H1 (cell line): Measurements from ENCODE around the gene RNF152. TPM values are rescaled to one million over a fixed set of nuclear protein-coding genes. Genes with fewer than 3 reads are reported as not detected.

Experiments
- CTCF ChIA-PET: fragments of 300-600 bp; sonication (Branson Sonifier 250); formaldehyde crosslinking; loops from one replicate; lab custom pipeline; 2021; ENCODE audit not compliant: partially characterized antibody; lab: Charles Lee
- POLR2A ChIA-PET: fragments of 300-600 bp; sonication (Branson Sonifier 250); formaldehyde crosslinking; loops from one replicate; lab custom pipeline; 2021; ENCODE audit warnings: inconsistent platforms; ENCODE audit not compliant: partially characterized antibody; lab: Charles Lee
- DNase-seq, 2 experiments: peaks; one replicate each; pipeline versions ENCODE4 v3.0.0 to v3.0.0-alpha.2; 2010 to 2022; ENCODE audit warnings: low spot score in 2 of 2, low read depth in 1 of 2, mixed read lengths in 1 of 2
- FAIRE-seq: peaks from 2 replicates; lab custom pipeline; 2011; peaks lifted over from hg19 to GRCh38; lab: Jason Lieb, UNC
- H2AFZ ChIP-seq: 2 replicates; pipeline ENCODE4 v1.8.1; 2012; ENCODE audit warnings: low read length, inconsistent platforms
- H2AK5ac ChIP-seq: 2 replicates; pipeline ENCODE4 v1.6.1; 2013; ENCODE audit warnings: low read depth, low read length
- H2BK120ac ChIP-seq: replicated peaks from 2 replicates; pipeline ENCODE3; 2013; ENCODE audit warnings: low read depth, low read length, inconsistent platforms
- H2BK12ac ChIP-seq: 2 replicates; pipeline ENCODE4 v1.6.1; 2013; ENCODE audit warnings: low read depth, low read length
- H2BK15ac ChIP-seq: 2 replicates; pipeline ENCODE4 v1.6.1; 2013; ENCODE audit warnings: low read length
- H2BK20ac ChIP-seq: 2 replicates; pipeline ENCODE4 v1.6.1; 2013; ENCODE audit warnings: low read length
- H2BK5ac ChIP-seq: 2 replicates; pipeline ENCODE4 v1.6.1; 2013; ENCODE audit warnings: low read depth, low read length
- H3K14ac ChIP-seq: 2 replicates; pipeline ENCODE4 v1.6.1; 2013; ENCODE audit warnings: inconsistent platforms; ENCODE audit not compliant: insufficient read length
- H3K18ac ChIP-seq: 2 replicates; pipeline ENCODE4 v1.6.1; 2013; ENCODE audit warnings: low read length; ENCODE audit errors: extremely low read depth
- H3K23ac ChIP-seq: 2 replicates; pipeline ENCODE4 v1.6.1; 2013; ENCODE audit warnings: inconsistent platforms; ENCODE audit not compliant: insufficient read length
- H3K23me2 ChIP-seq: 2 replicates; pipeline ENCODE4 v1.6.1; 2013; ENCODE audit warnings: low read depth, low read length
- H3K27ac ChIP-seq: 2 replicates; pipeline ENCODE4 v1.6.1; 2011; ENCODE audit warnings: low read depth, low read length, inconsistent platforms
- H3K27me3 ChIP-seq, 4 experiments: replicated peaks in 1 of 4; 1 replicate in 1 of 4; 2 replicates in 3 of 4; pipeline versions ENCODE4 v1.6.1 to v1.8.1; 2011 to 2013; ENCODE audit warnings: low read length in 3 of 4, mild to moderate bottlenecking in 3 of 4, inconsistent platforms in 2 of 4, mixed read lengths in 2 of 4, moderate library complexity in 1 of 4; ENCODE audit not compliant: control insufficient read depth in 3 of 4, insufficient read depth in 3 of 4; ENCODE audit errors: extremely low read depth in 1 of 4
- H3K36me3 ChIP-seq, 4 experiments: 2 replicates each; pipeline versions ENCODE4 v1.6.1 to v1.8.1; 2011 to 2013; ENCODE audit warnings: mild to moderate bottlenecking in 4 of 4, low read length in 3 of 4, moderate library complexity in 2 of 4, control low read depth in 1 of 4, inconsistent platforms in 1 of 4; ENCODE audit not compliant: insufficient read depth in 4 of 4, control insufficient read depth in 2 of 4
- H3K4ac ChIP-seq: replicated peaks from 2 replicates; pipeline ENCODE3; 2013; ENCODE audit warnings: low read length, low read depth, mixed read lengths, inconsistent platforms; ENCODE audit not compliant: insufficient read length
- H3K4me1 ChIP-seq, 4 experiments: replicated peaks in 1 of 4; 1 replicate in 1 of 4; 2 replicates in 3 of 4; pipeline versions ENCODE4 v1.6.1 to v1.8.1; 2011 to 2013; ENCODE audit warnings: low read length in 3 of 4, inconsistent platforms in 2 of 4, mixed read lengths in 1 of 4; ENCODE audit not compliant: insufficient read depth in 4 of 4, control insufficient read depth in 3 of 4
- H3K4me2 ChIP-seq, 2 experiments: 2 replicates each; pipeline versions ENCODE4 v1.6.1 to v1.8.1; 2011 to 2013; ENCODE audit warnings: low read depth in 2 of 2, low read length in 2 of 2, control low read depth in 1 of 2, inconsistent platforms in 1 of 2, mild to moderate bottlenecking in 1 of 2; ENCODE audit not compliant: insufficient read depth in 1 of 2
- H3K4me3 ChIP-seq, 4 experiments: fragments of 200-600, 300-600 bp in 1 of 4; sonication (generic), shearing (Covaris generic), sonication (Bioruptor Twin) in 1 of 4; 2 replicates each; pipeline versions ENCODE4 v1.5.1 to v1.8.1; 2011 to 2016; ENCODE audit warnings: low read length in 4 of 4, low read depth in 3 of 4, control low read depth in 2 of 4, inconsistent platforms in 2 of 4, mild to moderate bottlenecking in 2 of 4, mixed read lengths in 1 of 4, moderate library complexity in 1 of 4; ENCODE audit not compliant: insufficient read depth in 2 of 4; ENCODE audit errors: extremely low read depth in 1 of 4
- H3K56ac ChIP-seq: replicated peaks from 2 replicates; pipeline ENCODE3; 2013; ENCODE audit warnings: low read depth, mild to moderate bottlenecking, mixed read lengths, low read length, inconsistent platforms; ENCODE audit not compliant: insufficient read length
- H3K79me1 ChIP-seq: 2 replicates; pipeline ENCODE4 v1.6.1; 2013; ENCODE audit warnings: low read depth, low read length, control low read depth
- H3K79me2 ChIP-seq, 2 experiments: 2 replicates each; pipeline versions ENCODE4 v1.6.1 to v1.8.1; 2012 to 2013; ENCODE audit warnings: low read length in 2 of 2, mild to moderate bottlenecking in 2 of 2, inconsistent platforms in 1 of 2; ENCODE audit not compliant: insufficient read depth in 2 of 2, control insufficient read depth in 1 of 2
- H3K9ac ChIP-seq, 4 experiments: replicated peaks in 1 of 4; 1 replicate in 1 of 4; 2 replicates in 3 of 4; pipeline versions ENCODE4 v1.6.1 to v1.8.1; 2011 to 2013; ENCODE audit warnings: low read depth in 3 of 4, low read length in 3 of 4, control low read depth in 2 of 4, mild to moderate bottlenecking in 2 of 4, moderate library complexity in 2 of 4, inconsistent platforms in 1 of 4; ENCODE audit errors: extremely low read depth in 1 of 4
- H3K9me3 ChIP-seq, 2 experiments: 2 replicates each; pipeline versions ENCODE4 v1.6.1 to v1.8.1; 2012 to 2013; ENCODE audit warnings: mild to moderate bottlenecking in 2 of 2, moderate library complexity in 2 of 2, control low read depth in 1 of 2, inconsistent platforms in 1 of 2, low read depth in 1 of 2, low read length in 1 of 2, mixed read lengths in 1 of 2; ENCODE audit not compliant: insufficient read depth in 2 of 2
- H4K20me1 ChIP-seq, 2 experiments: replicated peaks in 1 of 2; 2 replicates each; pipeline versions ENCODE3 to v1.8.1; 2011 to 2013; ENCODE audit warnings: inconsistent platforms in 2 of 2, low read length in 2 of 2, mild to moderate bottlenecking in 1 of 2; ENCODE audit not compliant: insufficient read depth in 2 of 2, control insufficient read depth in 1 of 2
- H4K5ac ChIP-seq: 2 replicates; pipeline ENCODE4 v1.6.1; 2013; ENCODE audit warnings: low read length, low read depth, mixed read lengths, inconsistent platforms; ENCODE audit not compliant: insufficient read length
- H4K8ac ChIP-seq: 2 replicates; pipeline ENCODE4 v1.8.0; 2013; ENCODE audit warnings: mild to moderate bottlenecking, moderate library complexity, low read length, inconsistent platforms; ENCODE audit not compliant: insufficient read depth; ENCODE audit errors: extremely low read depth
- H4K91ac ChIP-seq: replicated peaks from 2 replicates; pipeline ENCODE3; 2013; ENCODE audit warnings: low read length, mixed read lengths, inconsistent platforms; ENCODE audit not compliant: insufficient read length
- CBX8 ChIP-seq: fragments of 300-800, 300-1000 bp; sonication (generic); IDR thresholded peaks from 2 replicates; pipeline ENCODE4 v1.7.1; 2016; ENCODE audit warnings: low read depth, low read length, borderline replicate concordance
- CEBPB ChIP-seq: IDR thresholded peaks from 2 replicates; pipeline ENCODE4 v1.6.1; 2012; ENCODE audit warnings: low read depth, low read length
- JUND ChIP-seq: IDR thresholded peaks from 2 replicates; pipeline ENCODE4 v1.6.1; 2011; ENCODE audit warnings: mild to moderate bottlenecking, improper control_type of control experiment, low read length
- NRF1 ChIP-seq: IDR thresholded peaks from 2 replicates; pipeline ENCODE4 v1.6.1; 2011; ENCODE audit warnings: mild to moderate bottlenecking, low read depth, low read length, improper control_type of control experiment
- WGBS, 2 experiments: shearing (Covaris generic) in 1 of 2; methylation state at CpG; one replicate each; pipeline versions ENCODE4 v1.1.6 to v1.1.7; 2013 to 2015; ENCODE audit warnings: low lambda C conversion rate in 2 of 2, mixed read lengths in 2 of 2, inconsistent platforms in 1 of 2, low coverage in 1 of 2, missing lambda C conversion rate in 1 of 2; ENCODE audit not compliant: insufficient replicate concordance in 2 of 2, insufficient coverage in 1 of 2, insufficient read length in 1 of 2; ENCODE audit errors: extremely low coverage in 1 of 2, missing lambda C conversion rate in 1 of 2; 5-methylcytosine and 5-hydroxymethylcytosine counted together
- polyA plus RNA-seq, 7 experiments: library from polyadenylated mRNA; depleted of rRNA in 3 of 7; stranded (reverse) in 5 of 7; unstranded in 2 of 7; fragments of >200 nt in 5 of 7; fragments of 200-250 nt in 2 of 7; gene quantifications; 1 replicate in 5 of 7; 2 replicates in 1 of 7; 4 replicates in 1 of 7; pipeline versions ENCODE4 v1.2.1 to v1.2.3, GENCODE V29; 2011 to 2013; ENCODE audit warnings: missing spikeins in 2 of 7, mixed read lengths in 2 of 7
- total RNA-seq: library from RNA; stranded (reverse); fragmentation: NEBNext Ultra II Directional; extraction: Animal tissue kit (Norgen Biotek cat#: 25700); gene quantifications from 2 replicates; pipeline ENCODE4 v1.2.1, GENCODE V29; 2021

Gene RNF152
- total and polyA plus RNA-seq, 2 of the 8 experiments (the other 6 are each of a cell fraction or from before 2014, with no cell fraction given) = 1.1 to 2.7 TPM

- H4K20me1 ChIP-seq = no peaks in the 10 kb centered on the region
- H3K56ac ChIP-seq = no peak overlapping the region
- no peak overlapping the region for H2AK5ac ChIP-seq
- CTCF ChIA-PET = interaction anchor here (0.7 to 3.5 kb wide), 42 partner anchors 10 to 353 kb away, joined by 3 to 22 read pairs (median 4); no protein-coding TSS in a partner anchor
- peaks cover 0 to 3% (median 1%) of the 10 kb centered on the region in 4 experiments; a peak in 3 of 7 replicates for H3K4me1 ChIP-seq
- H3K79me2 ChIP-seq = no peaks in the 10 kb centered on the region
- no peaks in the 10 kb centered on the region for H3K36me3 ChIP-seq
- H3K14ac ChIP-seq = no peak overlapping the region
- TF ChIP-seq CBX8 (no peak), NRF1 (no peak), JUND (no peak), CEBPB (no peak)
- H2BK15ac ChIP-seq = no peak overlapping the region
- H2BK5ac ChIP-seq = no peak overlapping the region
- H3K23ac ChIP-seq = no peak overlapping the region
- WGBS, 2 experiments = 84% methylated on average over 10 of the region's 10 CpGs; no CpG with 5 or more reads in 1 of the 2 experiments
- H3K9me3 ChIP-seq = no peaks in the 10 kb centered on the region
- H2BK120ac ChIP-seq = no peak overlapping the region
- no peak overlapping the region for H3K4me3 ChIP-seq
- DNase-seq = no peak
- H4K91ac ChIP-seq = no peak overlapping the region
- 0 out of 2 replicates have a peak overlapping the region, but pooled peaks have one; percentile 4 for H2BK12ac ChIP-seq
- no peak overlapping the region for H2BK20ac ChIP-seq
- no peaks in the 10 kb centered on the region for H3K79me1 ChIP-seq
- H3K9ac ChIP-seq = no peak overlapping the region
- H2AFZ ChIP-seq = no peak overlapping the region
- no peak for FAIRE-seq
- no peak overlapping the region for H3K4ac ChIP-seq
- POLR2A ChIA-PET = no interaction called here
- no peak overlapping the region for H3K27ac ChIP-seq
- no peaks in the 10 kb centered on the region; the same call in 1 of the 2 replicates for H3K23me2 ChIP-seq
- H3K4me2 ChIP-seq = no peak overlapping the region
- no peak overlapping the region for H4K8ac ChIP-seq
- no peaks in the 10 kb centered on the region for H3K27me3 ChIP-seq
- no peak overlapping the region for H4K5ac ChIP-seq
- H3K18ac ChIP-seq = no peak overlapping the region
Observed at GRCh38 chr18:61900504-61901281, 7.9 kb upstream of the RNF152 start.
